A673 (cell line): ENCODE data around the gene COIL. TPM values are rescaled to one million over a fixed set of nuclear protein-coding genes. Genes with fewer than 3 reads are reported as not detected.

Source experiments
- BruUV-seq: library from RNA; stranded (reverse); fragments of 400-500 nt; replicated peaks from 2 replicates; lab custom pipeline; 2021; lab: Mats Ljungman, UMichigan
- CTCF ChIA-PET: fragments of 300-600 bp; sonication (Branson Sonifier 250); formaldehyde crosslinking; loops from one replicate; lab custom pipeline; 2022; ENCODE audit warnings: antibody characterized with exemption; lab: Charles Lee
- POLR2A ChIA-PET: fragments of 300-600 bp; sonication (Branson Sonifier 250); formaldehyde crosslinking; loops from one replicate; lab custom pipeline; 2022; ENCODE audit warnings: antibody characterized with exemption; ENCODE audit not compliant: low non-redundant PET; lab: Charles Lee
- DNase-seq: peaks from one replicate; pipeline ENCODE4 v3.0.0-alpha.2; 2015; ENCODE audit warnings: low spot score
- H3K27ac ChIP-seq: fragments of 200-600 bp; sonication (generic); 2 replicates; pipeline ENCODE4 v1.5.1; 2016; ENCODE audit warnings: mixed run types, low read depth, mild to moderate bottlenecking, mixed read lengths, antibody characterized with exemption, low read length; ENCODE audit not compliant: poor library complexity, severe bottlenecking
- H3K27me3 ChIP-seq: fragments of 200-600 bp; sonication (generic); replicated peaks from 2 replicates; pipeline ENCODE4 v1.6.1; 2017; ENCODE audit warnings: mixed run types, low read depth, mild to moderate bottlenecking, mixed read lengths, antibody characterized with exemption, low read length; ENCODE audit not compliant: insufficient read depth, poor library complexity
- H3K36me3 ChIP-seq: fragments of 200-600 bp; sonication (generic); 2 replicates; pipeline ENCODE4 v1.6.1; 2016; ENCODE audit warnings: mixed run types, mild to moderate bottlenecking, mixed read lengths, antibody characterized with exemption, low read length; ENCODE audit not compliant: insufficient read depth, poor library complexity, severe bottlenecking
- H3K4me1 ChIP-seq: fragments of 200-600 bp; sonication (generic); 2 replicates; pipeline ENCODE4 v1.6.1; 2017; ENCODE audit warnings: mixed run types, mild to moderate bottlenecking, mixed read lengths, antibody characterized with exemption, low read length; ENCODE audit not compliant: insufficient read depth, poor library complexity, severe bottlenecking
- H3K4me3 ChIP-seq: fragments of 200-600 bp; sonication (generic); 2 replicates; pipeline ENCODE4 v1.5.1; 2016; ENCODE audit warnings: low read depth, mixed run types, mild to moderate bottlenecking, mixed read lengths, low read length; ENCODE audit not compliant: poor library complexity, severe bottlenecking
- H3K9me3 ChIP-seq: fragments of 200-600 bp; sonication (generic); 2 replicates; pipeline ENCODE4 v1.6.1; 2016; ENCODE audit warnings: mixed run types, low read depth, mild to moderate bottlenecking, mixed read lengths, antibody characterized with exemption, low read length; ENCODE audit not compliant: poor library complexity, severe bottlenecking
- EZH2 ChIP-seq: fragments of 200-600 bp; sonication (generic); IDR thresholded peaks from 2 replicates; pipeline ENCODE4 v1.6.1; 2017; ENCODE audit warnings: borderline replicate concordance, low read depth, mild to moderate bottlenecking, mixed read lengths, antibody characterized with exemption, low read length; ENCODE audit not compliant: poor library complexity, severe bottlenecking
- intact Hi-C: fragments of 100-400 bp; cut with micrococcal nuclease; formaldehyde crosslinking; loops from one replicate; pipeline ENCODE4 v1.10.0; 2022; ENCODE audit not compliant: unreplicated experiment
- total RNA-seq: library from RNA; stranded (reverse); gene quantifications from 2 replicates; pipeline ENCODE4 v1.2.3, GENCODE V29; 2021
- TF ChIP-seq, protein P1 (sequence below): fragments of 300-800, 200-600 bp; sonication (generic); conservative IDR thresholded peaks from 2 replicates; pipeline ENCODE4 v1.5.1; 2017; ENCODE audit warnings: low read depth, mild to moderate bottlenecking, antibody characterized with exemption, low read length, moderate library complexity, mixed read lengths

Gene COIL
- total RNA-seq, 1 experiment from 2014 or later, result 23.2 TPM

DNA sequence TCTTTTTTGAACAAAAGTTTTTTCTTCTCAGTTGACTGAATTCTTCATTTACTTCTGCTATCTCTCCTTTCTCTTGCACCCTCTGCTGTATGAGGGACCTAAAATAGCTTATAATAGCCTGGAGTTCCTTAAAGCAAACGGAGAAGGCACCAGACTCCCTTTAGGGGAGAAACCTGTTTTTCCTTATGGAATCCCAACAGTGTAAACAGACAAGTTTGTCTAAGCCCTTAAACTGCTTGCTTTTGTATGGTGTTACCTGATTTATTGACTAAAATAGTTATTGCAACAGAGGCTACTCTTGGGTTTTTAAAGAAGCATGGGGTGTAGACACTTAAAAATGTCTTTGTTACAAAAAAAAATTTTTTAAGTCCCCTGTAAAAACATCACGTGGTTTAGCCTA is 34.1 kb downstream of the COIL start:
- TF ChIP-seq, protein P1, sequence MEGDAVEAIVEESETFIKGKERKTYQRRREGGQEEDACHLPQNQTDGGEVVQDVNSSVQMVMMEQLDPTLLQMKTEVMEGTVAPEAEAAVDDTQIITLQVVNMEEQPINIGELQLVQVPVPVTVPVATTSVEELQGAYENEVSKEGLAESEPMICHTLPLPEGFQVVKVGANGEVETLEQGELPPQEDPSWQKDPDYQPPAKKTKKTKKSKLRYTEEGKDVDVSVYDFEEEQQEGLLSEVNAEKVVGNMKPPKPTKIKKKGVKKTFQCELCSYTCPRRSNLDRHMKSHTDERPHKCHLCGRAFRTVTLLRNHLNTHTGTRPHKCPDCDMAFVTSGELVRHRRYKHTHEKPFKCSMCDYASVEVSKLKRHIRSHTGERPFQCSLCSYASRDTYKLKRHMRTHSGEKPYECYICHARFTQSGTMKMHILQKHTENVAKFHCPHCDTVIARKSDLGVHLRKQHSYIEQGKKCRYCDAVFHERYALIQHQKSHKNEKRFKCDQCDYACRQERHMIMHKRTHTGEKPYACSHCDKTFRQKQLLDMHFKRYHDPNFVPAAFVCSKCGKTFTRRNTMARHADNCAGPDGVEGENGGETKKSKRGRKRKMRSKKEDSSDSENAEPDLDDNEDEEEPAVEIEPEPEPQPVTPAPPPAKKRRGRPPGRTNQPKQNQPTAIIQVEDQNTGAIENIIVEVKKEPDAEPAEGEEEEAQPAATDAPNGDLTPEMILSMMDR, result no peak
- no peak for TF ChIP-seq EZH2
- CTCF ChIA-PET, result no interaction called here
- no peak overlapping the region for H3K27ac ChIP-seq
- no peak for DNase-seq
- no TSS peak for BruUV-seq
- no peaks in the 10 kb centered on the region for H3K27me3 ChIP-seq
- intact Hi-C loops, result no loop called here
- no peak overlapping the region for H3K4me3 ChIP-seq
- peaks cover 10% of the 10 kb centered on the region for H3K9me3 ChIP-seq
- H3K36me3 ChIP-seq, result no peaks in the 10 kb centered on the region
- no peaks in the 10 kb centered on the region for H3K4me1 ChIP-seq
- POLR2A ChIA-PET, result no interaction called here

GRCh38 chr17:56926270-56926669 is 34.6 kb downstream of the COIL start:
- Histone ChIP-seq H3K36me3 (no peaks in the 10 kb centered on the region), H3K4me1 (no peaks in the 10 kb centered on the region), H3K9me3 (peaks cover 10% of the 10 kb centered on the region), H3K4me3 (no peak overlapping the region), H3K27ac (no peak overlapping the region), H3K27me3 (no peaks in the 10 kb centered on the region)
- no peak for TF ChIP-seq EZH2
- TF ChIP-seq, protein P1, result no peak
- intact Hi-C loops, result no loop called here
- no peak for DNase-seq
- BruUV-seq, result no TSS peak
- ChIA-PET POLR2A (no interaction called here), CTCF (no interaction called here)

DNA sequence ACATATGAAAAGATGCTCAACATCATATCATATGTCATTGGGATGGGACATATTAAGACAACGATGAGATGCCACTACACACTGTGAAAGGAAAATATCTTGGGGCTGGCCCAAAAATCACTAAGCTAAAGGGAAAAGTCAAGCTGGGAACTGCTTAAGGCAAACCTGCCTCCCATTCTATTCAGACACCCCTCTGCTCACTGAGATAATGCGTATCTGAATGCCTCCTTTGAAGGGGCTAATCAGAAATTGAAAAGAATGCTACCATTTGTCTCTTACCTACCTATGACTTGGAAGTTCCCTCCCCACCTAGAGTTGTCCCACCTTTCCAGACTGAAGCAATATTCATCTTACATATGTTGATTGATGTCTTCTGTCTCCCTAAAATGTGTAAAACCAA is 35.8 kb downstream of the COIL start:
- Histone ChIP-seq H3K27ac (no peak overlapping the region), H3K4me3 (no peak overlapping the region), H3K9me3 (peaks cover 10% of the 10 kb centered on the region), H3K4me1 (no peaks in the 10 kb centered on the region), H3K36me3 (no peaks in the 10 kb centered on the region), H3K27me3 (no peaks in the 10 kb centered on the region)
- TF ChIP-seq EZH2, result no peak
- TF ChIP-seq, protein P1, result no peak
- intact Hi-C loops, result no loop called here
- POLR2A ChIA-PET, result no interaction called here
- CTCF ChIA-PET, result no interaction called here
- no TSS peak for BruUV-seq
- no peak for DNase-seq
